Mucosa of descending colon (tissue), 3 donors: ENCODE measurements around the gene PDS5B. TPM values are rescaled to one million over a fixed set of nuclear protein-coding genes. Genes with fewer than 3 reads are reported as not detected.

ENCODE experiments used
- ATAC-seq: fragments of 200-7000 bp; cut with Tn5 transposase; one replicate; pipeline ENCODE4 v1.9.1; 2020; ENCODE audit warnings: mild to moderate bottlenecking, moderate library complexity
- DNase-seq, 3 donors: peaks; one replicate each; pipeline ENCODE4 v3.0.0-alpha.2; 2020
- H3K36me3 ChIP-seq: fragments of 200-600 bp; one replicate; pipeline ENCODE4 v1.8.0; 2021; ENCODE audit warnings: low read depth, mild to moderate bottlenecking
- H3K4me1 ChIP-seq: fragments of 200-600 bp; one replicate; pipeline ENCODE4 v1.8.0; 2021; ENCODE audit warnings: low read depth, mild to moderate bottlenecking
- H3K4me3 ChIP-seq: fragments of 200-600 bp; one replicate; pipeline ENCODE4 v1.8.0; 2021; ENCODE audit warnings: mild to moderate bottlenecking
- H3K9me3 ChIP-seq: fragments of 200-600 bp; one replicate; pipeline ENCODE4 v1.8.0; 2021; ENCODE audit warnings: mild to moderate bottlenecking
- intact Hi-C, 2 donors: fragments of 100-400 bp; cut with DNase I in 1 of 2; cut with micrococcal nuclease in 1 of 2; formaldehyde crosslinking; loops; one replicate each; pipeline versions ENCODE4 v1.11.0 to v1.11.1; 2022; cut with DNase I, micrococcal nuclease
- total RNA-seq, 3 donors: library from RNA; stranded (reverse); fragmentation: NEBNext Ultra II Directional in 2 of 3; extraction: Animal tissue kit (Norgen Biotek cat#: 25700) in 2 of 3; gene quantifications; one replicate each; pipeline versions ENCODE4 v1.2.1 to v1.2.4, GENCODE V29; 2021 to 2023
- TF ChIP-seq, protein P1 (sequence below): fragments of 200-600 bp; IDR thresholded peaks from one replicate; pipeline ENCODE4 v1.8.0; 2022; ENCODE audit warnings: antibody characterized with exemption, mild to moderate bottlenecking
- donor health status: DM: no; HTN: no; CAD: no; lungs with moderate emphysema.
- donor health status: DM: no; HTN: no; CAD: no.
- donor health status: DM: no; HTN: yes; CAD: no.

Gene PDS5B
- total RNA-seq, 3 donors from 2014 or later = 25.2 to 66.7 (median 27.5) TPM

DNA sequence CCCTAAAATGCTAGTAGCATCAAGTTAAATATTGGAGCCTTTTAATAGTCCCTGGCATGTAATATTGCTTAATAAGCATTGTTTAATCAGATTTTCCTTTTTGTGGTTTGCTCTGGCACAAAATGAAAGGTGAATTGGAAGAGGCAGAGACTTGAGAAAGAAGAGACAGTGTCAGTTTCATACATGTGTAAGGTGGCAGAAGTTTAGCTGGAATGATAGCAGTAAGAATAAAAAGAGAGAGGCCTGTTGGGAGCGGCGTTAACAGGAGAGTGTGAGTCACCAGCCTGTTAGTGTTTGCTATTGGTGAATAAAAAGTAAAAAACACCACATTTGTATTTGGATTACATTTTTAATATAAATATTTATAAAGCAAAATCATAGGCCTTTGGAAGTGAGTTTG lies 145.3 kb downstream of the PDS5B start:
- ATAC-seq (no peak), DNase-seq (no peak)
- peaks cover under 1% of the 10 kb centered on the region for H3K4me1 ChIP-seq
- intact Hi-C loops = no loop called here
- H3K36me3 ChIP-seq = no peaks in the 10 kb centered on the region
- TF ChIP-seq, protein P1, sequence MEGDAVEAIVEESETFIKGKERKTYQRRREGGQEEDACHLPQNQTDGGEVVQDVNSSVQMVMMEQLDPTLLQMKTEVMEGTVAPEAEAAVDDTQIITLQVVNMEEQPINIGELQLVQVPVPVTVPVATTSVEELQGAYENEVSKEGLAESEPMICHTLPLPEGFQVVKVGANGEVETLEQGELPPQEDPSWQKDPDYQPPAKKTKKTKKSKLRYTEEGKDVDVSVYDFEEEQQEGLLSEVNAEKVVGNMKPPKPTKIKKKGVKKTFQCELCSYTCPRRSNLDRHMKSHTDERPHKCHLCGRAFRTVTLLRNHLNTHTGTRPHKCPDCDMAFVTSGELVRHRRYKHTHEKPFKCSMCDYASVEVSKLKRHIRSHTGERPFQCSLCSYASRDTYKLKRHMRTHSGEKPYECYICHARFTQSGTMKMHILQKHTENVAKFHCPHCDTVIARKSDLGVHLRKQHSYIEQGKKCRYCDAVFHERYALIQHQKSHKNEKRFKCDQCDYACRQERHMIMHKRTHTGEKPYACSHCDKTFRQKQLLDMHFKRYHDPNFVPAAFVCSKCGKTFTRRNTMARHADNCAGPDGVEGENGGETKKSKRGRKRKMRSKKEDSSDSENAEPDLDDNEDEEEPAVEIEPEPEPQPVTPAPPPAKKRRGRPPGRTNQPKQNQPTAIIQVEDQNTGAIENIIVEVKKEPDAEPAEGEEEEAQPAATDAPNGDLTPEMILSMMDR = no peak
- no peaks in the 10 kb centered on the region for H3K9me3 ChIP-seq
- no peak overlapping the region for H3K4me3 ChIP-seq

- peaks cover 4% of the 10 kb centered on the region for H3K4me1 ChIP-seq
- no peaks in the 10 kb centered on the region for H3K9me3 ChIP-seq
- H3K4me3 ChIP-seq = no peak overlapping the region
- TF ChIP-seq, protein P1 = no peak
- intact Hi-C loops = no loop called here
- no peaks in the 10 kb centered on the region for H3K36me3 ChIP-seq
- ATAC-seq (no peak), DNase-seq (no peak)
These were observed 147.4 kb downstream of the PDS5B start for GRCh38 chr13:32733690-32734089.

DNA sequence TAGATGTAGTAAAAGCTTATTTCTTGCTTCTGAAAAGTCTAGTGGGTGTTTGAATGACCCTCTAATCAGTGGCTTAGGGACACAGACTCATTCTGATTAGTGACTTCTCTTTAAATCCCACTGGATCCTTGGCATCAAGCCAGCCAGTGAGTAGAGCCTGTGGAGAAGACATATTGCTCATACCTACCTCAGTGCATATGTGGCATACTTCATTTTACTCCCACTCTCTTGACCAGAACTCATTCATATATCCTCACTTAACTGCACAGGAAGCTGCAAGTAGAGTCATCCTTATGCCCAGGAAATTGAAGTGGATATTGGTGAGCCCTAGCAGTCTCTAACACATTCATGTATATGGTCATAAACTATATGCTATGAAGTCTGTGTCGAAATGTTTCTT lies 148.3 kb downstream of the PDS5B start:
- no peak for DNase-seq
- TF ChIP-seq, protein P1 = no peak
- peaks cover 4% of the 10 kb centered on the region for H3K4me1 ChIP-seq
- intact Hi-C loops = no loop called here
- no peak overlapping the region for H3K4me3 ChIP-seq
- H3K36me3 ChIP-seq = no peaks in the 10 kb centered on the region
- ATAC-seq = no peak
- no peaks in the 10 kb centered on the region for H3K9me3 ChIP-seq

DNA sequence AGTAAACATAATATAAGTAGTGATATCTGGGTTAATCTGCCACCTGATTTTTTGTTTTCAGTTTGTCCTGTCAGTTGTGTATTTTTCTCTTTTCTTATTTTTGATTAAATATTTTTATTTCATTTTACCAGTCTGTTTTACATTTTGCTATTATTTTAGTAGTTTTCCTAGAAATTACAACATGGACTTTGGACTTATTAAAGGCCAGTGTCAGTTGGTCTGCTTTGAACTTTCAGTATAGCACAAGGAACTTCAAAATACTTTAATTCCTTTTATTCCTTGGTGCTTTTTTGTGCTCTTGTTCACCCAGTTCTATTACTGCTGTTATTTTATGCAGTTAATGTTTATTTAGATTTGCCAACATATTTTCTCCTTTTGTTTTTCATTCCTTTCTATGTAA lies 149.6 kb downstream of the PDS5B start:
- Histone ChIP-seq H3K4me1 (peaks cover 4% of the 10 kb centered on the region), H3K36me3 (no peaks in the 10 kb centered on the region), H3K9me3 (no peaks in the 10 kb centered on the region), H3K4me3 (no peak overlapping the region)
- DNase-seq = no peak
- intact Hi-C loops = no loop called here
- TF ChIP-seq, protein P1 = no peak
- no peak for ATAC-seq

GRCh38 chr13:32736648-32737047 lies 150.4 kb downstream of the PDS5B start:
- intact Hi-C loops = no loop called here
- DNase-seq (no peak), ATAC-seq (peak; percentile 37)
- Histone ChIP-seq H3K4me1 (peaks cover 4% of the 10 kb centered on the region), H3K36me3 (no peaks in the 10 kb centered on the region), H3K4me3 (no peak overlapping the region), H3K9me3 (no peaks in the 10 kb centered on the region)
- TF ChIP-seq, protein P1 = no peak

DNA sequence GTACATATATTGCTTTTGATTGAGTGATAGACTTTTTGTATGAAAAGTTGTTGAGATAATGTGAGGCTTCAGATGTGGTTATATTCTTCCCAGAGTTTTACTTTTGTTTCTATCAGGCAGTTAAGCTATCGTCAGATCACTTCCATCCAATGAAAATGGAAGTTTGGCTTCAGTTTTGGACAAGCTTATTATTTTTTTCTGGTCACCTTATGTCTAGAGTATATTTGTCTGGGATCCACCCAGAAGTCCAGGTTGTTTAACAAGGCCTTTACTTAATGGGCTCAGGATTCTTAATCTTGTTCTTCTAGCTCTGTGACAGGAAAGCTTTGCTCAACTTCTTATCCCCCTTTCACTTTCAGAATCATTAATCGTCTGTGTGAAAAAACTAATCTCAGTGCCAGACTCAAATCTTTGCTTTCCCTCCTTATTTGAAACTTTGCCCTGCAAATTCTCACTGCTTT lies 150.9 kb downstream of the PDS5B start:
- DNase-seq = no peak
- TF ChIP-seq, protein P1 = no peak

More for the DNA sequence above, 150.9 kb downstream of the PDS5B start:
- H3K9me3 ChIP-seq = no peaks in the 10 kb centered on the region
- ATAC-seq = peak; percentile 72
- intact Hi-C loops = no loop called here
- no peak overlapping the region for H3K4me3 ChIP-seq
- peaks cover 4% of the 10 kb centered on the region for H3K4me1 ChIP-seq
- no peaks in the 10 kb centered on the region for H3K36me3 ChIP-seq
